ENCODE data around the gene MREG. TPM values are rescaled to one million over a fixed set of nuclear protein-coding genes. Genes with fewer than 3 reads are reported as not detected.

The MREG gene
- total RNA-seq, 5 donors from 2014 or later (not counting 1 experiment from before 2014, with no cell fraction given), result 4.6 to 7.5 (median 6.3) TPM

- CTCF ChIA-PET, result no interaction called here
- H3K27ac ChIP-seq (ENCODE audit: low read length), result no peak overlapping the region
- H3K4me3 Mint-ChIP-seq, result no peak overlapping the region
Measured at GRCh38 chr2:215940645-215941184, 72.6 kb downstream of the MREG start.

GRCh38 chr2:215937190-215937589 is 76.2 kb downstream of the MREG start:
- POLR2A ChIA-PET, result no interaction called here
- no peaks in the 10 kb centered on the region for H3K4me1 ChIP-seq (ENCODE audit: control insufficient read depth in 1 of 2, extremely low read depth in 1 of 2, insufficient read depth in 2 of 2, low read length in 2 of 2)
- no peaks in the 10 kb centered on the region for H3K9me3 ChIP-seq
- peaks cover 20% of the 10 kb centered on the region for H3K36me3 Mint-ChIP-seq
- no peaks in the 10 kb centered on the region for H3K9me3 Mint-ChIP-seq
- no peaks in the 10 kb centered on the region for H3K4me1 Mint-ChIP-seq
- no peaks in the 10 kb centered on the region for H3K27me3 ChIP-seq (replicated peaks in 1 of 2; ENCODE audit: control insufficient read depth in 2 of 2, extremely low read depth in 1 of 2, insufficient read depth in 2 of 2, low read length in 1 of 2)
- H3K4me3 ChIP-seq (ENCODE audit: control insufficient read depth in 1 of 2, extremely low read depth in 1 of 2, low read length in 1 of 2), result no peak overlapping the region
- ATAC-seq (replicated peaks in 1 of 4) (no peak), DNase-seq (no peak)
- CTCF ChIA-PET, result interaction anchor here (0.5 to 0.6 kb wide), 3 partner anchors 150 to 1447 kb away, joined by 3 read pairs; no protein-coding TSS in a partner anchor
- H3K27me3 Mint-ChIP-seq, result no peaks in the 10 kb centered on the region
- no peak overlapping the region for H3K4me3 Mint-ChIP-seq
- H3K27ac Mint-ChIP-seq, result no peak overlapping the region
- no CpG with 5 or more reads among the region's 3 CpGs for WGBS (ENCODE audit: insufficient coverage)
- H3K36me3 ChIP-seq (ENCODE audit: control insufficient read depth in 2 of 2, extremely low read depth in 1 of 2, insufficient read depth in 1 of 2, low read length in 1 of 2), result peaks cover 6 to 7% of the 10 kb centered on the region in 2 donors
- H3K27ac ChIP-seq (ENCODE audit: low read length), result no peak overlapping the region

More at GRCh38 chr2:215940645-215941184, 72.6 kb downstream of the MREG start:
- Histone ChIP-seq H3K36me3 (ENCODE audit: control insufficient read depth in 2 of 2, extremely low read depth in 1 of 2, insufficient read depth in 1 of 2, low read length in 1 of 2) (peaks cover 7 to 16% of the 10 kb centered on the region in 2 donors), H3K4me3 (ENCODE audit: control insufficient read depth in 1 of 2, extremely low read depth in 1 of 2, low read length in 1 of 2) (no peak overlapping the region), H3K4me1 (ENCODE audit: control insufficient read depth in 1 of 2, extremely low read depth in 1 of 2, insufficient read depth in 2 of 2, low read length in 2 of 2) (no peaks in the 10 kb centered on the region), H3K9me3 (no peaks in the 10 kb centered on the region), H3K27me3 (replicated peaks in 1 of 2; ENCODE audit: control insufficient read depth in 2 of 2, extremely low read depth in 1 of 2, insufficient read depth in 2 of 2, low read length in 1 of 2) (no peaks in the 10 kb centered on the region)
- Mint-ChIP-seq H3K27ac (no peak overlapping the region), H3K27me3 (no peaks in the 10 kb centered on the region), H3K4me1 (no peaks in the 10 kb centered on the region), H3K9me3 (no peaks in the 10 kb centered on the region), H3K36me3 (peaks cover 38% of the 10 kb centered on the region)
- DNase-seq, result no peak
- WGBS (ENCODE audit: insufficient coverage), result no CpG with 5 or more reads among the region's 6 CpGs
- ATAC-seq (replicated peaks in 1 of 4), result no peak
- POLR2A ChIA-PET, result no interaction called here

GRCh38 chr2:215933151-215933550 is 80.2 kb downstream of the MREG start:
- Histone ChIP-seq H3K27me3 (replicated peaks in 1 of 2; ENCODE audit: control insufficient read depth in 2 of 2, extremely low read depth in 1 of 2, insufficient read depth in 2 of 2, low read length in 1 of 2) (no peaks in the 10 kb centered on the region), H3K9me3 (no peaks in the 10 kb centered on the region), H3K4me3 (ENCODE audit: control insufficient read depth in 1 of 2, extremely low read depth in 1 of 2, low read length in 1 of 2) (no peak overlapping the region), H3K27ac (ENCODE audit: low read length) (no peak overlapping the region), H3K36me3 (ENCODE audit: control insufficient read depth in 2 of 2, extremely low read depth in 1 of 2, insufficient read depth in 1 of 2, low read length in 1 of 2) (no peaks in the 10 kb centered on the region), H3K4me1 (ENCODE audit: control insufficient read depth in 1 of 2, extremely low read depth in 1 of 2, insufficient read depth in 2 of 2, low read length in 2 of 2) (no peaks in the 10 kb centered on the region)
- ChIA-PET POLR2A (no interaction called here), CTCF (interaction anchor here in 1 of 2 donors (0.6 to 0.7 kb wide), 2 partner anchors 73 to 1109 kb away, joined by 3 to 8 read pairs; no protein-coding TSS in a partner anchor)
- peaks cover 4 to 6% of the 10 kb centered on the region in 2 donors for H3K27me3 Mint-ChIP-seq
- no peaks in the 10 kb centered on the region for H3K4me1 Mint-ChIP-seq
- no CpG with 5 or more reads among the region's 3 CpGs for WGBS (ENCODE audit: insufficient coverage)
- no peak overlapping the region for H3K27ac Mint-ChIP-seq
- no peaks in the 10 kb centered on the region for H3K36me3 Mint-ChIP-seq
- H3K9me3 Mint-ChIP-seq, result no peaks in the 10 kb centered on the region
- ATAC-seq (replicated peaks in 1 of 4) (no peak), DNase-seq (no peak)
- no peak overlapping the region for H3K4me3 Mint-ChIP-seq

- H3K27me3 ChIP-seq (replicated peaks in 1 of 2; ENCODE audit: control insufficient read depth in 2 of 2, extremely low read depth in 1 of 2, insufficient read depth in 2 of 2, low read length in 1 of 2), result no peaks in the 10 kb centered on the region
- Mint-ChIP-seq H3K36me3 (no peaks in the 10 kb centered on the region), H3K4me1 (no peaks in the 10 kb centered on the region), H3K27me3 (peaks cover 4 to 9% of the 10 kb centered on the region in 2 donors), H3K9me3 (no peaks in the 10 kb centered on the region), H3K27ac (no peak overlapping the region), H3K4me3 (no peak overlapping the region)
- ChIA-PET POLR2A (no interaction called here), CTCF (interaction anchor here (0.7 to 1.3 kb wide), 3 partner anchors 11 to 477 kb away, joined by 3 to 4 read pairs (median 4); no protein-coding TSS in a partner anchor)
- no peaks in the 10 kb centered on the region for H3K9me3 ChIP-seq
- H3K4me1 ChIP-seq (ENCODE audit: control insufficient read depth in 1 of 2, extremely low read depth in 1 of 2, insufficient read depth in 2 of 2, low read length in 2 of 2), result no peaks in the 10 kb centered on the region
- ATAC-seq (replicated peaks in 1 of 4), result peak in 3 of 4 experiments; percentile 43 to 56 (median 50)
- no peak overlapping the region for H3K27ac ChIP-seq (ENCODE audit: low read length)
- no peaks in the 10 kb centered on the region for H3K36me3 ChIP-seq (ENCODE audit: control insufficient read depth in 2 of 2, extremely low read depth in 1 of 2, insufficient read depth in 1 of 2, low read length in 1 of 2)
- DNase-seq, result peak in 27 of 35 experiments; percentile 2 to 68 (median 22)
- WGBS (ENCODE audit: insufficient coverage), result 0% methylated on average over 2 of the region's 8 CpGs
- no peak overlapping the region for H3K4me3 ChIP-seq (ENCODE audit: control insufficient read depth in 1 of 2, extremely low read depth in 1 of 2, low read length in 1 of 2)
Measured at GRCh38 chr2:215931256-215931903, 82.0 kb downstream of the MREG start.

- no peak overlapping the region for H3K27ac ChIP-seq (ENCODE audit: low read length)
- no peaks in the 10 kb centered on the region for H3K9me3 ChIP-seq
- DNase-seq (no peak), ATAC-seq (replicated peaks in 1 of 4) (no peak)
- WGBS (ENCODE audit: insufficient coverage), result 83% methylated on average over 1 of the region's 8 CpGs
- no peak overlapping the region for H3K27ac Mint-ChIP-seq
- H3K4me1 Mint-ChIP-seq, result no peaks in the 10 kb centered on the region
- H3K4me3 ChIP-seq (ENCODE audit: control insufficient read depth in 1 of 2, extremely low read depth in 1 of 2, low read length in 1 of 2), result no peak overlapping the region
- no peaks in the 10 kb centered on the region for H3K9me3 Mint-ChIP-seq
- H3K36me3 ChIP-seq (ENCODE audit: control insufficient read depth in 2 of 2, extremely low read depth in 1 of 2, insufficient read depth in 1 of 2, low read length in 1 of 2), result no peaks in the 10 kb centered on the region
- no peak overlapping the region for H3K4me3 Mint-ChIP-seq
- no peaks in the 10 kb centered on the region for H3K36me3 Mint-ChIP-seq
- ChIA-PET POLR2A (no interaction called here), CTCF (interaction anchor here (0.7 to 1.3 kb wide), 3 partner anchors 10 to 476 kb away, joined by 3 to 4 read pairs (median 4); no protein-coding TSS in a partner anchor)
- no peaks in the 10 kb centered on the region for H3K4me1 ChIP-seq (ENCODE audit: control insufficient read depth in 1 of 2, extremely low read depth in 1 of 2, insufficient read depth in 2 of 2, low read length in 2 of 2)
- H3K27me3 Mint-ChIP-seq, result peaks cover 4 to 9% of the 10 kb centered on the region in 2 donors
- no peaks in the 10 kb centered on the region for H3K27me3 ChIP-seq (replicated peaks in 1 of 2; ENCODE audit: control insufficient read depth in 2 of 2, extremely low read depth in 1 of 2, insufficient read depth in 2 of 2, low read length in 1 of 2)
Measured at GRCh38 chr2:215930505-215931253, 82.7 kb downstream of the MREG start.

- peaks cover 4 to 10% of the 10 kb centered on the region in 2 donors for H3K27me3 Mint-ChIP-seq
- no peak for ATAC-seq (replicated peaks in 1 of 4)
- no peak overlapping the region for H3K27ac Mint-ChIP-seq
- no peak overlapping the region for H3K4me3 Mint-ChIP-seq
- 85% methylated on average over 6 of the region's 6 CpGs for WGBS (ENCODE audit: insufficient coverage)
- Histone ChIP-seq H3K27me3 (replicated peaks in 1 of 2; ENCODE audit: control insufficient read depth in 2 of 2, extremely low read depth in 1 of 2, insufficient read depth in 2 of 2, low read length in 1 of 2) (no peaks in the 10 kb centered on the region), H3K4me3 (ENCODE audit: control insufficient read depth in 1 of 2, extremely low read depth in 1 of 2, low read length in 1 of 2) (no peak overlapping the region), H3K4me1 (ENCODE audit: control insufficient read depth in 1 of 2, extremely low read depth in 1 of 2, insufficient read depth in 2 of 2, low read length in 2 of 2) (no peaks in the 10 kb centered on the region), H3K27ac (ENCODE audit: low read length) (no peak overlapping the region), H3K9me3 (no peaks in the 10 kb centered on the region), H3K36me3 (ENCODE audit: control insufficient read depth in 2 of 2, extremely low read depth in 1 of 2, insufficient read depth in 1 of 2, low read length in 1 of 2) (no peaks in the 10 kb centered on the region)
- DNase-seq, result no peak
- no peaks in the 10 kb centered on the region for H3K4me1 Mint-ChIP-seq
- ChIA-PET CTCF (no interaction called here), POLR2A (no interaction called here)
- H3K36me3 Mint-ChIP-seq, result no peaks in the 10 kb centered on the region
- H3K9me3 Mint-ChIP-seq, result no peaks in the 10 kb centered on the region
Measured at GRCh38 chr2:215929602-215930335, 83.6 kb downstream of the MREG start.

Measured in T-cell (primary cell).